CD4-positive, alpha-beta T cell treated with Interferon gamma for 1 hour (primary cell): ENCODE measurements around the gene THSD4.
"Not testable (repeated sequence)": the region's sequence is repeated elsewhere in the genome, so short reads cannot be mapped to it uniquely, and the experiment has no call there.

Source experiments
- DNase-seq: peaks from one replicate; pipeline ENCODE4 v3.0.0-alpha.2; 2020

THSD4 gene

GRCh38 chr15:71302861-71303410 is 187.7 kb downstream of the THSD4 start:
- DNase-seq, result no peak

- DNase-seq, result no peak
These were observed 188.7 kb downstream of the THSD4 start for GRCh38 chr15:71303977-71304376.

GRCh38 chr15:71304681-71305080 is 189.4 kb downstream of the THSD4 start:
- DNase-seq, result no peak

GRCh38 chr15:71306538-71306937 is 191.3 kb downstream of the THSD4 start:
- DNase-seq, result no peak

- no peak for DNase-seq
These were observed 197.0 kb downstream of the THSD4 start for GRCh38 chr15:71312194-71312708.

GRCh38 chr15:71312731-71313460 is 197.6 kb downstream of the THSD4 start:
- no peak for DNase-seq

- DNase-seq, result no peak
These were observed 198.5 kb downstream of the THSD4 start for GRCh38 chr15:71313806-71314205.

- DNase-seq, result no peak
These were observed 199.8 kb downstream of the THSD4 start for GRCh38 chr15:71314956-71315537.

- DNase-seq, result no peak
These were observed 201.6 kb downstream of the THSD4 start for GRCh38 chr15:71316911-71317310.

GRCh38 chr15:71319424-71319823 is 204.2 kb downstream of the THSD4 start:
- not testable (repeated sequence) for DNase-seq

GRCh38 chr15:71319935-71320334 is 204.7 kb downstream of the THSD4 start:
- DNase-seq, result no peak

- DNase-seq, result no peak
These were observed 207.8 kb downstream of the THSD4 start for GRCh38 chr15:71323082-71323481.

- no peak for DNase-seq
These were observed 208.3 kb downstream of the THSD4 start for GRCh38 chr15:71323584-71323983.

GRCh38 chr15:71325481-71325880 is 210.2 kb downstream of the THSD4 start:
- no peak for DNase-seq

- no peak for DNase-seq
These were observed 213.2 kb downstream of the THSD4 start for GRCh38 chr15:71328453-71328852.

GRCh38 chr15:71329041-71329440 is 213.8 kb downstream of the THSD4 start:
- no peak for DNase-seq

- no peak for DNase-seq
These were observed 214.4 kb downstream of the THSD4 start for GRCh38 chr15:71329497-71330260.

- no peak for DNase-seq
These were observed 215.4 kb downstream of the THSD4 start for GRCh38 chr15:71330638-71331162.

GRCh38 chr15:71331173-71331572 is 215.9 kb downstream of the THSD4 start:
- DNase-seq, result no peak

- DNase-seq, result no peak
These were observed 217.2 kb downstream of the THSD4 start for GRCh38 chr15:71332431-71333004.

GRCh38 chr15:71333136-71333700 is 217.9 kb downstream of the THSD4 start:
- DNase-seq, result no peak

GRCh38 chr15:71333839-71334238 is 218.6 kb downstream of the THSD4 start:
- DNase-seq, result no peak
